GM11168 (cell line): Measurements from ENCODE around the gene PLEKHG4.

Source experiments
- in situ Hi-C: fragments of 300-500 bp; cut with MboI; formaldehyde crosslinking; loops from one replicate; pipeline ENCODE4 v1.12.0; 2022; ENCODE audit warnings: low sequenced_read_pairs; ENCODE audit not compliant: unreplicated experiment

Gene PLEKHG4

GRCh38 chr16:67284699-67285646 is 5.6 kb downstream of the PLEKHG4 start:
- in situ Hi-C loops = no loop called here

- in situ Hi-C loops = no loop called here
Observed at GRCh38 chr16:67286441-67287235, 7.3 kb downstream of the PLEKHG4 start.

GRCh38 chr16:67287960-67288359 is 8.6 kb downstream of the PLEKHG4 start:
- in situ Hi-C loops = no loop called here

GRCh38 chr16:67291461-67291860 is 12.1 kb downstream of the PLEKHG4 start:
- in situ Hi-C loops = no loop called here

DNA sequence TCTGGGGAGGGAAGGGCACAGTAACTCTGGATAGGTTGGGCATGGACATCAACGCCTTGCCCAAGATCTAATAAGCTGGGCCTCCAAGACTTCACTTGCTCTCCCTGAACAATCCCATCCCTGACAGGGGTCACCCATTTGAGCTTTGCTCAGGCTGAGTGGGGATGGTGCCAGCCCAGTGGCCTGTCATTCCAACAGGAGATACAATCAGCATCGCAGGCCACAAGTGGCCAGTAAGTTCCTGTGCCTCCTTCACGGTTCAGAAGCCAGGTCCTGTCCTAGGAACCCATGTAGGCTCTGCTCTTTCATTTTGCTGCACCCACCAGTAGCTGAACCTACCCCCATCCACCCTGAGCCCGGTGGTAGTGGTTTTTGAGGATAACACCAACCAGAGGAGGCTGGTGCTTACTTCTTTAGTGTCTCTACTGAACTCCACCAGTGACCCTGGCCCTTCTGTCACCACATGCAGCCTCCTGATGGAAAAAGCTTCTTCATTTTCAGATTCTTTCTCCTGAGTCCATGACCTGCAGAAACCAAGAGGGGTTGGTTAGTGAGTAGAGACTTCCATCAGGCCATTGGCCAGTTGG is 14.9 kb downstream of the PLEKHG4 start:
- in situ Hi-C loops = no loop called here

DNA sequence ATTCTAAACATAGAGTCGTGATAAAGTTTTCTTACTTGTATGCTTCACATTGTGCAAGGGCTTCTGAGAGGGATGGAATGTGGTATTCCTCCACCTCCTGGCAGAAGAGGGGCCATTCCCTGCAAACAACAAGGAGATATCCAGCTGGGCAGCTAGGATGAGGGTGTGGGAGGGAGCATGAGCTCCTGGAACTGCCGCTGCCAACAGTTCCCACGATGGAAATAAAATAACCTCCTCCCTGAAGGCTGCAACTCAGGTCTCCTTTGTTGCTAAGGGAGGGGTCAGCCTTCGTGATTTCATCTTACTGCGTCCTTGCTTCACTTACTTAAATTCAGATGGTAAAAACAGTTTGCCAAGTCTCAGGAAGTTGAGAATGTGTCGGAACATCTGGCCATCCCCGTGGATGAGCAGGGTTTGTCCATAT is 15.6 kb downstream of the PLEKHG4 start:
- in situ Hi-C loops = no loop called here

DNA sequence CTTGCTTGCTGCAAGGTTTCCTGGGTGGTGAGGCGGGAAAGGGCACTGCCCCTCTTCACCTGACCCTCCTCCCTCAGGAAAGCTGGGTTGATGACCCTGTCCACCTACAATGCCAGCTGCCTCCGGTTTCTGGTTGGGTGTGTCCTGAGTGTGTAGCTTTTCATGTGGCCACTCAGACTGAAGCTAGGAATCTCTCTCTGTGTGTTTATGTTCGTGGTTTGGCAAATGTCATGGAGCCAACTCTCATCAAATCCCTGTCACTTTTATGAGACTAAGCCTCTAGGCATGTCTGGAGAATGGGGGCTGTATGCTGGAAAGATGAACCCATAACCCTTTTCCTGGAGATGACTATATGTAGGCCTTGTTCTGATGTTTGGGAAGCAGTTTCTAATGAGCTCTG is 17.1 kb downstream of the PLEKHG4 start:
- in situ Hi-C loops = no loop called here

GRCh38 chr16:67298277-67298676 is 18.9 kb downstream of the PLEKHG4 start:
- in situ Hi-C loops = no loop called here

- in situ Hi-C loops = no loop called here
Observed at GRCh38 chr16:67299269-67299668, 19.9 kb downstream of the PLEKHG4 start.

DNA sequence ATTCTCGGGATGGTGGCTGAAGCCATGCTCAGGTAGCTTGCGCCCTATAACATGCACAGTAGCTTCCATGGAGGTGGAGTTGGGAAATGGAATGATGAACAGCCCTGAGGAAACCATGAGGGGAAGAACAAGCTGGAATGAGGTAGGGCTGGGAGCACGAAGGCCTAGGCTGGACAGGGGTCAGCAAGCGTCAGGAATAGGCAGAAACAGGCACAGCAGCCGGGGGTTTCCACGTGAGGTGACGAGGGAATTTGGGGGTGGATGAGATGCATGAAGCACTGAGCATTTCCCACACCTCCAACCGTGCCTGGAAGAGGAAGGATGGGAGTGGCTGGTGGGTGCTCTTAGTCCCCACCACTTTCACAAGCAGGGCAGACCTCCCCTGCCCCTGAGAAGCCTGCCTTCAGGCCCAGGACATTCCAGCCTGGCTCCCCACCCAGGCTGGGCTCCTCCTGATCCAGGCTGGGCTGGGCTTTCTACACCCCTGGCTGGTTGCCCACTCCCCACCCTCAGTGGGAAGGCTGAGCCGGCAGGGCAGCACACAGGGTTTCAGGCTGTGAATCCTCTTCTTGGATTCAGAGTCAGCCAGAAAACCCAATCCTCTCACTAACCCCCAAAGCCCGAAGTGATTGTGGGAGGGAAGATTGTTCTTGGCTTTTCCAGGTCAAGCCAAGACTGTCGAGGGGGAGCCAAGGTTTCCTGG is 21.9 kb downstream of the PLEKHG4 start:
- in situ Hi-C loops = no loop called here

DNA sequence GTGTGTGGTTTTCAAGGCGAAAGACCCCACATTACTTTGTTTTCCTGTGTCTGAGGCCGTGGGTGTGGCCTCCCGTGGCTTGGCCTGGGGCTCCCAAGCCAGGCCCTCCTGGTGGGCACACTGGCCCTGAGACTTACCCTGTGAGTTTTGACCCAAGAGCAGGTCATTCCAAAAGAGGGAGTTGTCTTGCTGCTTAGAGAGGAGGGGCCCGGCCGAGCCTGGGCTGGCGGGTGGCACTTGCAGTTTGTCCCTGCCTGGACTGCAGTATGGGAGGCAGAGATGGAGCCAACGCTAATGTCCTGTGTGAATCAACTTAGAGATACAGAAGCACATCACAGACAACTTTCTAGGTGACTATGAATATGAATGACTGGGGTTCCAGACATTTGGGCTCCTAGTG is 22.7 kb downstream of the PLEKHG4 start:
- in situ Hi-C loops = no loop called here

DNA sequence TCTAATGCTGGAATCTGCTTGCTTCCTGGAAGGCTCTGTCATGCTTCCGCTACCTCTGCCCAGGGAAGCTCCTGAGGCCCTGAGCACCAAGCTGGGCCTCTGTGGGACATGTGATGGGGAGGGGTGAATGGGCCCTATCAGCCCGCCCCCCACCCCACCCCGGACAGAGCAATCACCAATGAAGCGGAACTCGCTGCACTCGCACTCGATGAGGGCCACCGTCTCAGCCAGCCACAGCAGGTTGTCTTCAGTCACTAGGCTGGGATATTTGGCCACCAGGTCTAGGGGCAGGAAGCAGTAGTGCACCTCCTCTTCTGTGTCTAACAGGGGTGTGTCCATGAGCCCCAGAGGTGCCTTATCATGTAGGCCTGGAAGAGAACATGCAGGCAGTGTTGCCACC is 23.6 kb downstream of the PLEKHG4 start:
- in situ Hi-C loops = no loop called here

GRCh38 chr16:67304020-67304419 is 24.7 kb downstream of the PLEKHG4 start:
- in situ Hi-C loops = no loop called here

DNA sequence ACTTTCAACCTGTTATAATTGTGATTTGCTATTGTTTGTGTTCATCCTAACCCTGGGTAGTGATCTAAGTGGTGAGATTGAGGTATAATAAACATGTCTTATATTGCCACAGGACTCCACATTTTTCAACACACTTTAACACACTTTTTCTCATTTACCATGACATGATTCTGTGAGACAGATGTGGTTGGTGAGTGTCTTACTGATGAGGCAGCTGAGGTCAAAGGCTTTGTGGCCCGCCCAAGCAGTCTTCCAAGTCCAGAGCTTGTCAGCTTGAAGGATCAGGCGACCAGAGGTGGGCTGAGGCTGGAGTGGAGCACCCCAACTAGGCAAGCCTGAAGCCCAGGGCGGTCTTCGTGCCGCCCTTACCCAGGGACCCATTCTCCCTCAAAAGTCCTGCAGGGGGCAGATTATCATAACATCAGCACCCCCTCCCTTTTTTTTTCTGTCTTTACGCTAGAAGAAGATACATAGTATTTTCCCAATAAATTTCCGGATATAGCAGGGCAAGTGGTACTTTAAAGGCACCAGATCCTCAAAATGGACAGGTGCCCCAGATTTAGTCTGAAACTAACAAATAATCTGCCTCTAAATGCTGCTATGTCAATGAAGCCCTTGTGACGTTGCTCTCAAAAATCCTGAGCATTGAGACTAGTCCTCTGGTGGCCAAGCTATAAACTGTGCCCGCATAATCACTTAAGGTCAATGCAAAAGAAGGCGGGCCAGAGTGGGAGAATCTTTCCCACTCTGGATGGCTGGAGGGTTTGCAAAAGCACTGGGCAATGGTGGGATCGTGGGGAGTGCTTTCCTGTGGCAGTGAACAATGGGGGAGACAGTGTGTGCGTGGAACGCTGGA is 26.1 kb downstream of the PLEKHG4 start:
- in situ Hi-C loops = no loop called here

DNA sequence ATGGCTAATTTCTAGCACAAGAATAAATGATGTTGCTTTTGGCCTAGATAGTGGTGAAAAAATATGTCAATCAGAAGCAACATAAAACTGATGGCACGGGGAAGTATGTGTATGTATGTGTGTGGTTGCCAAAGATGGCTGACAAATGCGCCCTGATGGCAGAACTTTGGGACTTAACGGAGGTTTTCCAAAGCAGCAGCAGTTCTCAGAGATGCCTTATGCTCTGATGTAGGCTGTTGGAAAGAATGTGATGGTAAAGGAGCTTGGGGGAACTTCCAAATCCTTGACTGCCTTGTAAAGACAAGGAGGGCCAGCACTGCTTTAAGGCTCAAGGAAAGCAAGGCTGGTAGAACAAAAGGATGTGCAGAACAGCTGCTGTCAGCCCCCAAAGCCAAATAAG is 31.2 kb downstream of the PLEKHG4 start:
- in situ Hi-C loops = no loop called here

- in situ Hi-C loops = no loop called here
Observed at GRCh38 chr16:67311607-67312488, 32.5 kb downstream of the PLEKHG4 start.

- in situ Hi-C loops = no loop called here
Observed at GRCh38 chr16:67312719-67313118, 33.4 kb downstream of the PLEKHG4 start.

DNA sequence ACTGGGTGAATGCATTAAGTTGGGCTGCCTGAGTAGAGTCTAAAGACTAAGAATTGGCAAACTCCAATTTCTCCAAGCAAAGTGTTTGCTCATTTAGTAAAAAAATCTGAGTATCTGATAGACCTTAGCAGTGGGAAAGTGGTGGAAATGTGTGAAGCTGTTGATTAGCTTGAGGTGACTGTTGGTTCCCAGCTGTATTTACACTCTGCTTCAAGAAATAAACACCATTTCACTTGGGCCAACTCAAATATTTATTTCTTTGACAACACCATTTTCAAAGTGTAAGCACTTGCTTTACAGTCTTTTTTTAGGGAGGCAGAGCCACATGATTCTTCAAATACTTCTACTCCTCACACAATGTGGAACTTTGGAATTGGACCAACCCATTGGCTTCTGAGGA is 38.5 kb downstream of the PLEKHG4 start:
- in situ Hi-C loops = no loop called here

DNA sequence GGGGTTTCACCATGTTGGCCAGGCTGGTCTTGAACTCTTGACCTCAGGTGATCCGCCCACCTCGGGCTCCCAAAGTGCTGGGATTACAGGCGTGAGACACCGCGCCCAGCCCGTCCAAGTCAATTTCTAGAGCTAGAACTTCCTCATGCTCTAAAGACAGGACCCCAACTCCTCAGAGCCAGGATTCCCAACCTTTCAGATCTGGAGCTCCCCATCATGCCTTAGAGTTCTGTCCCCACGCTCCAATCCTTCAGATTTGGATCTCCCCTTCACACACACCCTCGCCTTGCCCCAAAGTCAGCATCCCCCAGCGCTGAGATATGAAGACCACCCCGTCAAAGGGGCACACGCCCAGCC is 46.8 kb downstream of the PLEKHG4 start:
- in situ Hi-C loops = no loop called here
